Right kidney (tissue), 1 donor: Measurements from ENCODE around the gene IER3IP1.
A peak's percentile ranks its signal among the peaks of the same experiment; 100 is the strongest.
"Not testable (repeated sequence)": the region's sequence is repeated elsewhere in the genome, so short reads cannot be mapped to it uniquely, and the experiment has no call there.

Experiments
- DNase-seq: peaks from one replicate; pipeline ENCODE4 v3.0.0-alpha.2; 2016

The IER3IP1 gene

DNA sequence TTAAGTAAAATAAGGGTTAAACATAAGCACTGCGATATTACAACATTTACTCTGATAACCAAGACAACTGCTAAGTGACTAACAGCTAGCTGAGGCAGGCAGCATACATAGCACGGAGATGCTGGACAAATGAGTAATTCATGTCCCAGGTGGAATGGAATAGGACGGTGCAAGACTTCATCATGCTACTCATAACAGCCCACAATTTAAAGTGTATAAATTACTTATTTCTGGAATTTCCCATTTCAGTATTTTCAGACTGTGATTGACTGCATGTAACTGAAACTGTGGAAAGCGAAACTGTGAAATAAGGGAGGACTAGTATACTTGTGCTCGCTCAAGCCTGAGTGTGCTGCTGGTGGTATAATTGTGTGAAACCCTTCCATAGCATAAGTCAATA, 12.9 kb downstream of the IER3IP1 start:
- DNase-seq: no peak

DNA sequence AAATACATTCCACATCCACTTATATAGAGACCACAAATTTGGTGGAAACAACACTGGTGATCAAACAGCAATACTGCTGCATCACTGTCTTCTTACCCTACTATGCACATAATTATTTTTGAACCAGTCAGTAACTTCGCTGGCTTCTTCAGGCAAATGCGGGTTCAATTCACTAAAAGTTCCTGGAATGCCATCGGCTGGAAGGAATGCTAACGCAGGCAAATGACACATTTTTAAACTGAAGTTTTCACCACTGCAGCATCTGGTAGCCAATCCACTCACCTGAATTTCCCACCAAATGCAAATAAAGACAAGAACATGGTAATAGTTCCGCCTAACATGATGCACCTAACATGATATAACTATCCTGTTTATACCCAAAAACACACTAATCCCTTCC, 15.9 kb downstream of the IER3IP1 start:
- no peak for DNase-seq

DNA sequence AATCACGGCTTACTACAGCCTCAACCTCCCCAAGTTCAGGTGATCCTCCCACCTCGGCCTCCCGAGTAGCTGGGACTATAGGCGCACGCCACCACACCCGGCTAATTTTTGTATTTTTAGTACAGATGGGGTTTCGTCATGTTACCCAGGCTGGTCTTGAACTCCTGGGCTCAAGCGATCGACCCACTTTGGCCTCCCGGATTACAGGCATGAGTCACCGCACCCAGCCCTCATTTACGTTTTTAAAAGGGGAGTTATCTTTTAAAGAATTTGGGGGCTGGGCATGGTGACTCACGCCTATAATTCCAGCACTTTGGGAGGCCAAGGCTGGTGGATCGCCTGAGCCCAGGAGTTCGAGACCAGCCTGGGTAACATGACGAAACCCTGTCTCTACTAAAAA, 17.8 kb downstream of the IER3IP1 start:
- DNase-seq: not testable (repeated sequence)

DNA sequence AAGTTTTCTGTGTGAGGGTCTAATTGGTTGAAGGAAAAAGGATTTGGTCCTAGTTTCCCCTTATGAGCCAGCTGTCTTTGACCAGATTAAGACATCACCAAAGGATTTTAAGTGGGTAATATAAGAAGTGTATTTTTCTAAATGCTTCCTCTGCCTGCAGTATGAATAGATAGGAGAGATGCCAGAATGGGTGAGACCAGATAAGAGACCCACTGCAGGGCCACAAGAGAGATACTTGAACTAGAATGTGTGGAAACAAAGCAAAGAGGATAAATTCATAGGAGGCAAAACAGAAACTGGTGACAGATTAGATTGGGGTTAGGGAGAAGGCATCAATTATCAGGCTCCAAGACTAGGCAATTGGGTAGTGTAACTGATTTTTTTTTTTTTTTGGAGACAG, 24.7 kb downstream of the IER3IP1 start:
- no peak for DNase-seq

DNA sequence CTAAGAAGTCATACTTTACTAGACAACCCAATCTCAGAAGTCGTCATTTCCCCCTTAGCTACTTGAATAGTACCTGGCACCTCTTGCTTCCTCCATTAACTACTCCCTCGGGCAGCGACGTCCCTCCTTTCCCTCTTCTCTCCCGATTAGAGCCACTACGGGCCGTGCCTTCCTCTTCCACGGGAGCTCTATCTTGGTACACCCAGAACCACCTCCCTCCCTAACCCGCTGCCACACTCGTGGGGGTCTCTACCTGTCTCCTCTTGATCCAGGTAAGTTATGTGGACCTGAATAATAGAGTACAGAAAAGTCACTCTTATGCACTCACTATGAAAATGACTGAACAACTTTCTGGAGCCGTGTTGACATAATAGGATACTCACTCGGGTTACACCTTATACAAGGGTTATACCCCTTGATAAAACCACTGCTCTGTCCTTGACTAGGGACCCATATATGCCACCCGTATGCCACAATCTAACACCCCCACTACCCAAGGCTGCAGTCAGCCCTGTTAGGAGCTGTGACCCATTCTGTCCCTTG, 25.3 kb downstream of the IER3IP1 start:
- DNase-seq: no peak

DNA sequence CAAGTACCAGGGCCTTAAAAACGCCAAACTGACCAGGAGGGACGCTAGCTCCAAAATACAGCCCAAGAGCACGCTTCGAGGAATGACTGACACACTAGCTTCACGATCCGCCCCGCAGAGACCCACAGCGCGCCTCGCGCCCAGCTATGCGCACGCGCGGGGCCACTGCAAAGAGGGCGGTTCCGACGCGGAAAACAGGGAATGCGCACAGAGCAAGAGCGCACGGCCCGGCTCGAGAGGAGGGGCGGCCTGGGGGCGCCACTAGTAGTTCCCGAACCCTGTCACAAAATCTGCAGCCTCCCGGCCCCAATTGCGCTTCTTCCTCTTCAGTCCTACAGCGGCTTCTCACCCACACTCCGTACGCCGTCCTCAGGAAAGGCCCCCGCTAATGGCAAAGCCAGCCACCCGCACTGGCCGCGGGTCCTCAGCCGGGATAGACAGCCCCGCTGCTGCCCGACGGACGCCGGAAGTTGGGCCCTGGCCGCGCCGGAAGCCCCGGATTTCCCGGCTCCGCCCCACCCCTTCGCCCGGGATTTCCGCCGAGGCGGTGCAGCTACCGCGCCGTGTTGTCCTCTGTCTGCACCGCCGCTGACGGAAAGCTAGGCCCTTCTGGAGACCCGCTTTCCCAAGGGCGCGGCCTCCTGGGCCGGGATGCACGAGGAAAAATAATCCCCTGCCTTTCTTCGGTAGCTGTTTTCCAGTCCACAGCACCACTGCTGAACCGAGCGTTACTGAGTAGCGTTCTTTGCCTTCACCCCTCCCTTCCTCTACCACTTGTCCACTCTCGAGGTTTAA, 25.9 kb downstream of the IER3IP1 start, which contains the start of gene HDHD2:
Gene HDHD2, minus strand, starts transcription at position 472 of the 795 bp plus-strand sequence. CDS start 14,061 bp downstream, outside the sequence.
- DNase-seq: peak; percentile 96

DNA sequence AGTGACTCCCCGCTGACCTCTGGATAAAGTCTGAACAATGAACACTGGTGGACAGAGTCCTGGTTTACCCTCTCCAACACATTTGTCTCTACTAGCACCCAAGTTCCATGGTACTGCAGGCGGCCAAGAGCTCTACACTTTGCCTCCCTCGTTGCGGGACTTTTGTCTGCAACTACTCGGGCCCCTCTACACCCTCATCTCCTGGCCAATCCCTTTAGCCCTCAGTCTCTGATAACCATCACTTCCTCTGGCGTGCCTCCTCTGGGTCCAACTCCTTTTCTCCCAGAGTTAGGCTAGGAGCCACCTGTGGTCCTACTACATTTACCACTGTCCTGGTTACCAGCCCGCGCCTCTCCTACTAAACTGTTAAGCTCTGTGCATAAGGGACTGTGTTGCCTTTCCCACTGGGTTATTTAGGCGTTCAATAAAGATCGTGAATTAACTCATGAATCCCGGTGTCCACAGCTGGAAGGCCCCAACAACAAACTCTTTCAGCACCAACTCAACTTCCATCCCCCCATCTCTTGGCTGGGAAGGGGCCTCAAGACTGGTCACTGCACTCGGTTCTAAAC, 26.6 kb downstream of the IER3IP1 start:
- DNase-seq: no peak

DNA sequence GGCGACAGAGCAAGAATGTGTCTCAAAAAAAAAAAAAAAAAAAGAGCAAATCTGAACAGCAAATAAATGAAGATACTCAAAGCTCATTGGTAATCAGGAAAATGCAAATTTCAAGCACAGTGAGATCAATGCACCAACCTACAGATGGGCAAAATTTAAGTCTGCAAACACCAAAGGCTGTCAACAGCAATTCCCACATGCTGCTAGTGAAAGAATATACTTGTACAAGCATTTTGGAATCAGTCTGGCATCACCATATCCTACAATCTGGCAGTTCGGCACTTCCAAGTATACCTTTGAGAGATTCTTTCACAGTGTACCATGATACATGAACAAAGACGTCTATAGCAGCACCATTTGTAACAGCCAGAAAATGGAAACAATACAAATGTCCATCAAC, 30.0 kb downstream of the IER3IP1 start:
- no peak for DNase-seq

DNA sequence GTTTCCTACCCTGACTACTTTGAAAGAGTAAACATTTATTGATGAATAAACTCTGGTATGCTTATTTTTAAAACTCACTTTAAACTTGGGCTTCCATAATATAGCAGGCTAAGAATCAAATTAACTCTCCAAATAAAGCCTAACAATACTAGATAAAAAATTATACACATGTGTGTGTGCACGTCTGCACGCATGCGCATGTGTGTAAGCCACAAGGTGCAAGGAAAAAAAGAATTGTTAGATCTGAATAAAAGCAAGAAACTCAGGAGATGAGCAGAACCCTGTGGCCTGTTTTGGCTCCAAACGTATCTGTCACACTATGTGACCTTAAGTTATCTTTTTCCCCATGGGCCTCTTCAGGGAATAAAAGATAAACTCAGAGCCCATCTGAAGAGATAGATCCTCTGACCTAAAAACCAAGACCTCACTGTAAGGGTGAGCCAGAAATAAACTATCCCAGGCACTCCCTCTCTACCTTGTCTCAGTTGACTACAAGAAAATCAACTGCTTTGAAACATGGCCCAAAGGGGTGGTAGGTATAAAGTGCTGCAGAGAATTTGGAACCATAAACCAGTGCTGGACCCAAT, 32.2 kb downstream of the IER3IP1 start:
- DNase-seq: no peak

DNA sequence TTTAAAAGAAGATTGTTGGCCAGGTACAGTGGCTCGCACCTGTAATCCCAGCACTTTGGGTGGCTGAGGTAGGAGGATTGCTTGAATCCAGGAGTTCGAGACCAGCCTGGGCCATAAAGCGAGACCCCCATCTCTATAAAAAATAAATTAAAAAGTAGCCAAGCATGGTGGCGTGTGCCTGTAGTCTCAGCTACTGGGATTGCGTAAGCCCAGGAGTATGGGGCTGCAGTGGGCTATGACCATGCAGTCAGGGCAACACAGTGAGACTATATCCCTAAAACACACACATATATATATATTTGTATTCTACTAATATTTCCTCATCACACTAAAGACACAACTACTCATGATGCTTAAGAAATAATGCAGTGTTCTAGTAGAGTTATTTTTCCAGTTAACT, 33.0 kb downstream of the IER3IP1 start:
- DNase-seq: no peak

DNA sequence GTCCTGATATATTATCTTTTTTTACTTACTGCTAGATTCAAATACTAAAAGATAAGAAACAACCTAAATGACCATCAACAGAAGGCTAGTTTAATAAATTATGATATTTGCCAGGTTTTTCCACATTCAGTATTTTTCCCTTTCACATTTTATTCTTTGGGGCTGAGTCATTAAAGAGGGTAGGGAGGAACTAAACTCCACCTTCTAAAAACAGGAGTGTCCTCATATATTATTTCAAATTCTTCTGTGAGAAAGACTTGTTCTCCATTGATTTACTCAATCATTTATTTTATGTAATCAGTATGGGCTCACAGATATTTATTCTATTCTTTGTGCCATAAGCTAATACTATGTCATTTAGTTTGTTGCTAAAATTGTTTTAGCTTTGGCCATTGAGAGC, 34.9 kb downstream of the IER3IP1 start:
- no peak for DNase-seq

DNA sequence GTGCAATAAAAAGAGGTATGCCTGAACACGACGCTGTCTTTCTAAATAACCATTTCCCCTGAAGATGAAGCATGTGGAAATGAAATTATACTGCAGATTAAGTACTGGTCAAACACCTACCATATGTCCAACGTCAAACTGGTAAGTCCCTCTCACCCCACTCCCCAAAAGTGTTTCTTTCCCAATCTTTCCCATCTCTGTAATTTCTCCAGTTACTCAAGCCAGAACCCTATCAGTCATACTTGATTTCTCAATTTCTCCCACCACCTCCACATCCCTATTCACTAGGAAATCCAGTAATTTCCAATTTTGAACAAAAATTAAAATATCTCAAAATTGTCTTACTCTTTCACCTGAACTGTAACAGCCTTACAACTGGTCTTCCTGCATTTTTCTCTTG, 55.0 kb downstream of the IER3IP1 start:
- no peak for DNase-seq

DNA sequence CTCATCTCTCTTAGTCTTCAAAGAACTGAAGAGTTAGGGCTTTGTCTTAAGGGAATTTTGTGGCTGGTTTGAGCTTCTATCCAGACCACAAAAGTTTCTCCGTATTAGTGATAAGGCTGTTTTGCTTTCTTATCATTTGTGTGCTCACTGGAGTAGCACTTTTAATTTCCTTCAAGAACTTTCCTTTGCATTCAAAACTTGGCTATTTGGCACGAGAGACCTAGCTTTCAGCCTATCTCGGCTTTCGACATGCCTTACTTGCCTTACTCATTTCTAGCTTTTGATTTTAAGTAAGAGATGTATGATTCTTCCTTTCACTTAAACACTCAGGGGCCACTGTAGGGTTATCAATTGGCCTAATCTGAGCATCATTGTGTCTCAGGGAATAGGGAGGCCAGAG, 55.7 kb downstream of the IER3IP1 start:
- DNase-seq: no peak

DNA sequence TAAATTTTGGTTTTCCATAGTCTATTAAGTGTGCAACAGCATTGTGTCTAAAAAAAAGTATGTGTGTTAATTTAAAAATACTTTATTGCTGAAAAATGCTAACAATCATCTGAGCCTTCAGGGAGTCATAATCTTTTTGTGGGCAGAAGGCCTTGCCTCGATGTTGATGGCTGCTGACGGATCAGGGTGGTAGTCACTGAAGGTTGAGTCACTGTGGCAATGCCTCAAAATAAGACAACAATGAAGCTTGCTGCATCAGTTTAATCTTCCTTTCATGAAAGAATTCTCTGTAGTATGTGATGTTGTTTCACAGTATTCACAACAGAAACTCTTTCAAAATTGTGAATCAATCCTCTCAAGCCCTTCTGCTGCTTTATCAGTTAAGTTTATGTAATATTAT, 57.2 kb downstream of the IER3IP1 start:
- DNase-seq: no peak

DNA sequence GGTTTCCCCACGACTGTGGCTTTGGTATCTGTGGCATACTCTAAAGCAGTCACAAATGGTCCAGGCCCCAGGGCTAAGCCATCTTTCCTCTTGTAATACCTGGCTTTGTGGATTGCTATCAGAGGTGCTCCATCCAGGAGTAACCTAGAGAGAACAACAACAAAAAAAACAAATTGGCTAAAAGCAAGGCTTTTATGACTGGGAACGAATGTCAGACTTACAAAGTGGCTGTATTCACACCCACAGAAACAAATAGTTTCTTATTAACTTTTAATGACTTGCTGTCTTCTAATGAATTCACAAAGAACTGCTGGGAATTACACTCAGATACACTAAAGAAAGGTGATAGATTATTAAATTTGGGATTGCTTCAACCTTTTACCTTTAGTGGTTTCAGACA, 61.0 kb downstream of the IER3IP1 start:
- DNase-seq: no peak

DNA sequence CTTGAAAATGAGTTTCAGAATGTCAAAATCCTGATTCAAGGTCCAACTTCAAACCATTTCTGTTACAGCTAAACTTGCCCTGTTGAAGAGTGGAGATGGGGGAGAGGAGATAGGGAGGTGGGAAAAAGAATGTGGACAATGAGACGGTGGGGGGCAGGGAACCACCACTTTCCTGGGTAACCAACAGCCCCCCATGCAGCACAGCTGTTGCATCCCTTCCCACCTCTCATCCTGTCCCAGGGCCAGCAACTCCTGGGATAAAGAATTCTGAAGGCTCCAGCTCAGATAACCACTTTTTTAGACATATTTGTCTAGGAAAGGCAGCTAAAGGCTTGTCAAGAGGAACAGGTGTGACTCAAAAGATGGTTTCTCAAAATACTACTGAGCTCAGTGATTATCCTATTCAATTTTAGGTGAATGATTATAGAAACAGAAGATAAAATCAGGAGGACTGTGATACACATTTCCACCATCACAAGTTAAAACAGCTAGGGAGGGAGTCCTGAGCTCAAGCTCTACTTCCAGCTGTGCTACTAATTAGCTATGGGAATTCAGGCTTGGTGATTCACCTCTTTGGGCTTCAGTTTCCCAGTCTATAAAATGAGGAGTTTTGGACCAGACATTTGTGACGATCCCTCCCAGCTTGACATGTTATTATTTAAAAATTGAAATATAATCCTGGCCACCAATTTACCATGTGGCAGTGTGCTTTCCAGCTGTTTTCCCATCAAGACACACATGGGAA, 62.2 kb downstream of the IER3IP1 start:
- DNase-seq: no peak

DNA sequence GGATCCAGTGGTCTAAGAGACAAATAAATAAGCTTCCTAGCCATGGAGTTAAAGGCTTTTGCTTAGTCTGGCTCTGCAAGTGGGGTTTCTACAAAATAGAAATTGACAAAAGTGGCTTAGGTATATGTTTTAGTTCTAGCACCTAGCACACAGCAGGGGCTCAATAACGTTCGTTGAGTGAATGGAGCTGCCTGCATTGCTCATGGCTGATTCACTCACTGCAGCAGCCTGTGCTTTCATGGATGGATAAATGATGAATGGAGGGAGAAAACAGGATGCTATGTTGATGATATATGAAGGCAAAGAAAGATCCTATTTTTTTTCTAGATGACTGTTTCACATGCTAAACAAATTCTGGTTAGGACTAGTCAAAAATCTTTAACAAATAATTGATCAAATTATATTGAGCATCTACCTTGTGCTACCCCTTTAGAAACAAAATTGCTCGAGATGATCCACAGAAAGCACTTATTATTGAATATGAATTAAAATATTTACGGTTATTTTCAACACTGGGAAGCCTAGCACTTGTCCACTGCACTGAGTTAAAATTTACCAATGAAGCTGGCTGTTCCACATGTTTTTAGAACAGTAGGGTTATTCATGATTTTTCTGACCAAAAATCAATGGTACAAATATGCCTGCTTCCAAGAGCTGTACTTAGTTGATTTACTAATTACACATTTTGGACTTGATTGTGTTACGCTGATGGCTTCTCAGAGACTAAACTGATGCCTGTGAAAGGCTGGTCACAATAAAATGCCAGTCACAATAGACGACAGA, 65.5 kb downstream of the IER3IP1 start:
- no peak for DNase-seq

DNA sequence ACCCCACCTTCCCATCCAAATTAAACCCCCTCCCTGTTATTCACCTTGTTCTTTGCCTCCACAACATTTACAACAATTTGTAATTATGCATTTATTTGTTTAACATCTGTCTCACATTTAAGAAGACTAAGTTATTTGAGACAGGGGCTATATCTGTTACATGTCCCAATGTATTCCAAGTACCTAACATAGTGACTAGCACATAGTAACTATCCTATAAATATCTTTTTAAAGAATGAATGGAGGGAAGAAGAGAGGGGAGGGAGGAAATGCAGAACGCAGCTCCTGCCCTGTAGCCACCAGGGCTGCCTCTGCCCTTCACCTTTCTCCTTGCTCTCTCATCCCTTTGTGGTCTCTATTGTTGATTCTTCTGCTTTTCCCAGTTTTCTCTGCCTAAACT, 66.4 kb downstream of the IER3IP1 start:
- no peak for DNase-seq

DNA sequence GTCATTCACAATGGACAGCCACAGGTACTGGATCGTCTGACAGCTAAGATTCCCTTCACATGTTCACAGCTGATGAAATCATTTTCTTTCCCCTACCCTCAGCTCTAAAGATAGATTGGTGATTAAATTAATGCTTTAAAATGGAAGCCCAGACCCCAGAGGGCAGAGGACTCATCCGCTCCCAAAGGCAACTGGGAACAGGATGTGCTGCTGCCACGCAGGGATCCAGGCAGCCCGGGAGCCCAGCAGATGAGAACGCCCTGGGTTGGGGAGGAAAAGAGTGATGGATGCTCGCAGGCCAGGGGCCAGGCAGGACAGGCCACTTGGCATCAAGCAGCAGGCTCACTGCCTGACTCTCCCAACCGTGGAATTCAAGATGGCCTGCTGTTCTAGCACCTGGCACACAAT, 67.2 kb downstream of the IER3IP1 start:
- no peak for DNase-seq

DNA sequence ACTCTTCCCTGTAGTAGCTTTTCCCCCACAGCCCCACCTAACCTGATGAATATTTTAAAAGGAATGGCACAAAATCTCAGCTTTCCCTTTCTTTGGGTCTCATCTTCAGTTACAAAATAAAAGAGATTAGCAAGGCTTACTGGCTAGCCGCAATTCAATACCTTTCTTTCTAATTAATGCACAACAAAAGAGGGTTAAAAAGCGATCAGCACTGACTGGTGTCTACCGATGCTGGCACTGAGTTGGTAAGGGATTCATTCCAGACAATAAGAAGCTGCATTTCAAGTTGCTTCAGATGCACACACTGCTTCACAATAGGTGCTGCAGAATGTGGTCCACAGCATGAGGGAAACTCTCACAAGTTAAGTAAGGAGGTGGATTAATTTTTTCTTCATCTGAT, 67.8 kb downstream of the IER3IP1 start:
- DNase-seq: no peak
